Measurements from ENCODE around the gene UBE2E2. TPM values are rescaled to one million over a fixed set of nuclear protein-coding genes. Genes with fewer than 3 reads are reported as not detected.

Gene UBE2E2
- total RNA-seq, 1 donor from 2014 or later: 13.9 TPM

GRCh38 chr3:23440416-23441294 lies 237.5 kb downstream of the UBE2E2 start:
- Mint-ChIP-seq H3K27ac (no peak overlapping the region), H3K27me3 (ENCODE audit: insufficient read depth) (peaks cover 10% of the 10 kb centered on the region), H3K36me3 (ENCODE audit: low read depth) (no peaks in the 10 kb centered on the region), H3K9me3 (no peaks in the 10 kb centered on the region), H3K4me1 (ENCODE audit: low read depth) (peaks cover 32% of the 10 kb centered on the region), H3K4me3 (no peak overlapping the region)
- DNase-seq (ENCODE audit: low spot score): no peak
- intact Hi-C loops (cut with micrococcal nuclease): loop anchor here (5.0 to 10.0 kb wide), 4 partner anchors 238 to 477 kb away; partner anchors contain the start of genes NKIRAS1, RPL15, UBE2E1 and UBE2E2

- Mint-ChIP-seq H3K9me3 (no peaks in the 10 kb centered on the region), H3K36me3 (ENCODE audit: low read depth) (no peaks in the 10 kb centered on the region), H3K4me3 (no peak overlapping the region), H3K27me3 (ENCODE audit: insufficient read depth) (peaks cover 13% of the 10 kb centered on the region), H3K4me1 (ENCODE audit: low read depth) (peaks cover 32% of the 10 kb centered on the region), H3K27ac (no peak overlapping the region)
- DNase-seq (ENCODE audit: low spot score): no peak
- intact Hi-C loops (cut with micrococcal nuclease): loop anchor here (5.0 to 10.0 kb wide), 4 partner anchors 240 to 475 kb away; partner anchors contain the start of genes NKIRAS1, RPL15, UBE2E1 and UBE2E2
Measured at GRCh38 chr3:23442598-23443383, 239.7 kb downstream of the UBE2E2 start.

GRCh38 chr3:23444386-23444785 lies 241.3 kb downstream of the UBE2E2 start:
- no peaks in the 10 kb centered on the region for H3K36me3 Mint-ChIP-seq (ENCODE audit: low read depth)
- H3K27me3 Mint-ChIP-seq (ENCODE audit: insufficient read depth): peaks cover 15% of the 10 kb centered on the region
- no peak overlapping the region for H3K4me3 Mint-ChIP-seq
- H3K4me1 Mint-ChIP-seq (ENCODE audit: low read depth): peaks cover 26% of the 10 kb centered on the region
- no peak for DNase-seq (ENCODE audit: low spot score)
- H3K9me3 Mint-ChIP-seq: no peaks in the 10 kb centered on the region
- intact Hi-C loops (cut with micrococcal nuclease): loop anchor here (5.0 to 10.0 kb wide), 4 partner anchors 242 to 473 kb away; partner anchors contain the start of genes NKIRAS1, RPL15, UBE2E1 and UBE2E2
- no peak overlapping the region for H3K27ac Mint-ChIP-seq

GRCh38 chr3:23446301-23446700 lies 243.2 kb downstream of the UBE2E2 start:
- intact Hi-C loops (cut with micrococcal nuclease): loop anchor here (10.0 kb wide), 2 partner anchors 298 to 358 kb away; partner anchors contain the start of gene UBE2E1
- Mint-ChIP-seq H3K27me3 (ENCODE audit: insufficient read depth) (peaks cover 15% of the 10 kb centered on the region), H3K4me1 (ENCODE audit: low read depth) (peaks cover 13% of the 10 kb centered on the region), H3K36me3 (ENCODE audit: low read depth) (no peaks in the 10 kb centered on the region), H3K4me3 (no peak overlapping the region), H3K27ac (no peak overlapping the region), H3K9me3 (no peaks in the 10 kb centered on the region)
- DNase-seq (ENCODE audit: low spot score): no peak

DNA sequence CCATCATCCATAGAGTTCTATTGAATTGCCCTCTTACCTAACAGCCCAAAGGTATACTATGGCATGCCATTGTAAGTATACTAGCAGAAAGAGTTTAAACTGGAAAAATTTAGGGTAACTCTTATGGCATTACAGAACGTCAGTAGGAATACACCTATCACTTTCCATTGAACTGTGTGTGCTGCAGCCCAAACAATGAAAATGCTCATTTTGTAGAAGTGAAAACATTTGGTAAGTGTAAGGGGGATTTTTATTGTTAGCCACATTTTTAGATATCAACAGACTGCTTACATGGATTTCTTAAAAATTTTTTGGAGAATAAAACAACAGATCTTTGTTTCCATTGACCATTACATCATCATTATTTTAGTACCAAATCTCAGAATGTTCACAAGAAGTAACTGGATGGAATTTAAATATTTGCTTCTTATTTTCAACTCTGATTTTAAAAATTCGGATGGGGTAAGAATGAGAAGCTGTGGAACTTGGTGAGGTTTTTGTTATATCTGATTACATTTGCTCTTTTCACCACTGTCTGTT lies 245.9 kb downstream of the UBE2E2 start:
- no peak for DNase-seq (ENCODE audit: low spot score)
- Mint-ChIP-seq H3K9me3 (no peaks in the 10 kb centered on the region), H3K4me1 (ENCODE audit: low read depth) (no peaks in the 10 kb centered on the region), H3K27me3 (ENCODE audit: insufficient read depth) (peaks cover 13% of the 10 kb centered on the region), H3K4me3 (no peak overlapping the region), H3K36me3 (ENCODE audit: low read depth) (no peaks in the 10 kb centered on the region), H3K27ac (no peak overlapping the region)
- intact Hi-C loops (cut with micrococcal nuclease): loop anchor here (10.0 kb wide), 2 partner anchors 296 to 356 kb away; partner anchors contain the start of gene UBE2E1

DNA sequence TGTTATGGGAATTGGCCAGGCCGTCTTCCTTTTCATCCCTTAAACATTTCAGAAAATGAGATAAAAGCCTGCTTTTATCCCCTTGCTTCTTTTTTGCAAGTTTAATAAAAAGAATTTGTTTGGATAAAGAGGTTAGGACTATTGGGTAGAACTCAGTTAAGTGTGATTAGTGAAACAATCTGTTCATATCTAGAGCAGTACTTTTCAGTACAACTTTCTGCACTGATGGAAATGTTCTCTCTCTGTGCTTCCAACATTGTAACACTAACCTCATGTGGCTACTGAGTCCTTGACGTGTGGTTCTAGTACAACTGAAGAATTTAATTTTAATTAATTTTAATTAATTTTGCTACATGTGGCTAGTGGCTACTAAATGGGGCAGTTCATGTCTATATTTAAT lies 246.9 kb downstream of the UBE2E2 start:
- Mint-ChIP-seq H3K4me3 (no peak overlapping the region), H3K27me3 (ENCODE audit: insufficient read depth) (peaks cover 10% of the 10 kb centered on the region), H3K4me1 (ENCODE audit: low read depth) (no peaks in the 10 kb centered on the region), H3K27ac (no peak overlapping the region), H3K36me3 (ENCODE audit: low read depth) (no peaks in the 10 kb centered on the region), H3K9me3 (no peaks in the 10 kb centered on the region)
- intact Hi-C loops (cut with micrococcal nuclease): no loop called here
- DNase-seq (ENCODE audit: low spot score): no peak

GRCh38 chr3:23450806-23451205 lies 247.7 kb downstream of the UBE2E2 start:
- DNase-seq (ENCODE audit: low spot score): no peak
- no peak overlapping the region for H3K4me3 Mint-ChIP-seq
- H3K9me3 Mint-ChIP-seq: no peaks in the 10 kb centered on the region
- H3K36me3 Mint-ChIP-seq (ENCODE audit: low read depth): no peaks in the 10 kb centered on the region
- no peak overlapping the region for H3K27ac Mint-ChIP-seq
- no peaks in the 10 kb centered on the region for H3K4me1 Mint-ChIP-seq (ENCODE audit: low read depth)
- H3K27me3 Mint-ChIP-seq (ENCODE audit: insufficient read depth): peaks cover 10% of the 10 kb centered on the region
- intact Hi-C loops (cut with micrococcal nuclease): no loop called here

DNA sequence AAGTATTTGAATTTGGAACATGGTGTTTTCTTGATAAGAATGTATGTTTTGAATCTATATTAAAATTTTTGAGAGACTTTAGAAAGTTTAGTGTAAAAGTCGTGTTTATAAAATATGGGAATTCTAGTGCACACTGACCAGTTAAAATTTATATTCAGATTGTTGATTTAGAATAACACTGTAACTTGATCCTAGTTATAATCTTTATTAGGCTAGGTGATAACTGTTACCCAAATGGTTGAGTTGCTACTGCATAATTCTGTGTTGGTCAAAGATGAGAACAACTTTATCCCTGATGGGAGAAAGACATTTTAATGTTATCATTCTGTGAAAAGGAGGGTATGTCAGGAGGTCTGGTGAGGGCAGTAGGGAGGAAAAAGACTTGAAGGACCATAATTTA lies 249.3 kb downstream of the UBE2E2 start:
- no peak overlapping the region for H3K27ac Mint-ChIP-seq

DNA sequence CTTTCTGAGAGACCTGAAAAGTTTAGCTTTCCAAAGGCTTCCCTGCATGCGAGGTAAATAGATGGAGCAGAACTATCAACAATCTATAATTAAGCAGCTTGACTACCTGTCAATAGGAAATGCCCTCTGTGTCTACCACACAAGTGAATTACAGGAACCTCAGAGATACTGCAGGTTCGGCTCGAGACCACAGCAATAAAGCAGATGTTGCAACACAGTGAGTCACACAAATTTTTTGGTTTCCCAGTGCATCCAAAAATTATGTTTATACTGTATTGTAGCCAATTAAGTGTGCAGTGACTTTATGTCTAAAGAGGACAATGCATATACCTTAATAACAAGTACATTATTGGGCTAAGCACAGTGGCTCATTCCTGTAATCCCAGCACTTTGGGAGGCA lies 252.0 kb downstream of the UBE2E2 start:
- Mint-ChIP-seq H3K4me3 (no peak overlapping the region), H3K36me3 (ENCODE audit: low read depth) (no peaks in the 10 kb centered on the region), H3K27me3 (ENCODE audit: insufficient read depth) (no peaks in the 10 kb centered on the region), H3K27ac (no peak overlapping the region), H3K4me1 (ENCODE audit: low read depth) (no peaks in the 10 kb centered on the region), H3K9me3 (peaks cover 7% of the 10 kb centered on the region)
- intact Hi-C loops (cut with micrococcal nuclease): no loop called here
- DNase-seq (ENCODE audit: low spot score): no peak

More for the DNA sequence above, 249.3 kb downstream of the UBE2E2 start:
- no peaks in the 10 kb centered on the region for H3K4me1 Mint-ChIP-seq (ENCODE audit: low read depth)
- intact Hi-C loops (cut with micrococcal nuclease): no loop called here
- no peak overlapping the region for H3K4me3 Mint-ChIP-seq
- peaks cover 4% of the 10 kb centered on the region for H3K9me3 Mint-ChIP-seq
- DNase-seq (ENCODE audit: low spot score): no peak
- H3K36me3 Mint-ChIP-seq (ENCODE audit: low read depth): no peaks in the 10 kb centered on the region
- peaks cover 3% of the 10 kb centered on the region for H3K27me3 Mint-ChIP-seq (ENCODE audit: insufficient read depth)

GRCh38 chr3:23455775-23456174 lies 252.6 kb downstream of the UBE2E2 start:
- H3K27ac Mint-ChIP-seq: no peak overlapping the region
- intact Hi-C loops (cut with micrococcal nuclease): no loop called here
- H3K4me3 Mint-ChIP-seq: no peak overlapping the region
- H3K36me3 Mint-ChIP-seq (ENCODE audit: low read depth): no peaks in the 10 kb centered on the region
- peaks cover 7% of the 10 kb centered on the region for H3K9me3 Mint-ChIP-seq
- no peak for DNase-seq (ENCODE audit: low spot score)
- no peaks in the 10 kb centered on the region for H3K27me3 Mint-ChIP-seq (ENCODE audit: insufficient read depth)
- H3K4me1 Mint-ChIP-seq (ENCODE audit: low read depth): no peaks in the 10 kb centered on the region

- Mint-ChIP-seq H3K9me3 (peaks cover 7% of the 10 kb centered on the region), H3K4me1 (ENCODE audit: low read depth) (no peaks in the 10 kb centered on the region), H3K27ac (no peak overlapping the region), H3K4me3 (no peak overlapping the region), H3K36me3 (ENCODE audit: low read depth) (no peaks in the 10 kb centered on the region), H3K27me3 (ENCODE audit: insufficient read depth) (no peaks in the 10 kb centered on the region)
- DNase-seq (ENCODE audit: low spot score): no peak
- intact Hi-C loops (cut with micrococcal nuclease): no loop called here
Measured at GRCh38 chr3:23457697-23458096, 254.6 kb downstream of the UBE2E2 start.

DNA sequence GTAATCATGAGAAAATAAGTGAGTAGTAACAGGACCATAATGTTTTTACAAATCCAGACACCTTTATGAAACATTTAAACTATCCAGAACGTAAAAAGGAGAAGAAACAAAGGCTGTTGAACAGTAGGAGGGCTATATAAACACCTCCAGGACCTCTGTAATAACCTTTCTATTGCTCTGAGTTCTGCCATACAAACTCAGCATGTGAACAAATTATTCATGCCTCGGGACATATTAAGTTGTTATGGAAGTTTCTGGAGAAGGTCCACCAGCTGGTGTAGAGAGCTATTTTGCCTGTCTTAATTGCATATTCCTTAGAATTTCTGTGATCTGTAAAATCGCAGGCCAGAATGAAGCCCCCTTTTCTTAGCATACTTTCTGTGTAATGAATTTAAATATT lies 256.3 kb downstream of the UBE2E2 start:
- peaks cover 7% of the 10 kb centered on the region for H3K9me3 Mint-ChIP-seq
- H3K4me3 Mint-ChIP-seq: no peak overlapping the region
- intact Hi-C loops (cut with micrococcal nuclease): no loop called here
- no peak overlapping the region for H3K27ac Mint-ChIP-seq
- H3K27me3 Mint-ChIP-seq (ENCODE audit: insufficient read depth): no peaks in the 10 kb centered on the region
- H3K4me1 Mint-ChIP-seq (ENCODE audit: low read depth): no peaks in the 10 kb centered on the region
- DNase-seq (ENCODE audit: low spot score): no peak
- H3K36me3 Mint-ChIP-seq (ENCODE audit: low read depth): no peaks in the 10 kb centered on the region

Measured in activated T-helper 1 cell treated with anti-CD3 and anti-CD28 coated beads, Interleukin-12 subunit alpha, Interleukin-12 subunit beta, Interleukin-2, Interleukin-4 antibody, amounts not matched to agents 30 ng/mL and 10 ng/mL and 1 ng/mL, durations not matched to agents 14 hours and 24 hours and 36 hours (primary cell).